GM10248 (cell line): Measurements from ENCODE around the gene DSCAML1.

Experiments used
- CTCF ChIA-PET: fragments of 300-600 bp; sonication (Branson Sonifier 250); formaldehyde crosslinking; extraction: SDS; loops from one replicate; lab custom pipeline; 2021; ENCODE audit warnings: antibody characterized with exemption; lab: Yijun Ruan, JAX
- POLR2A ChIA-PET: fragments of 350-650 bp; sonication (Branson Sonifier 250); formaldehyde crosslinking; extraction: SDS; loops from one replicate; lab custom pipeline; 2020; ENCODE audit warnings: antibody characterized with exemption; lab: Yijun Ruan, JAX
- DNase-seq: peaks from one replicate; pipeline ENCODE4 v3.0.0; 2012; ENCODE audit errors: extremely low spot score
- CTCF ChIP-seq: IDR thresholded peaks from 2 replicates; pipeline ENCODE4 v1.5.1; 2012; ENCODE audit warnings: mild to moderate bottlenecking, low read depth; ENCODE audit errors: extremely low read depth, missing control alignments, control extremely low read depth

DSCAML1 gene

GRCh38 chr11:117820516-117820915 lies 23.5 kb upstream of the DSCAML1 start:
- CTCF ChIA-PET, result interaction anchor here (1.1 to 15.1 kb wide), 9 partner anchors 11 to 232 kb away, joined by 3 to 344 read pairs (median 7); partner anchors contain the start of gene DSCAML1
- no peak for TF ChIP-seq CTCF
- POLR2A ChIA-PET, result no interaction called here
- DNase-seq, result no peak

GRCh38 chr11:117820071-117820470 lies 23.1 kb upstream of the DSCAML1 start:
- no peak for DNase-seq
- CTCF ChIA-PET, result interaction anchor here (1.0 to 15.1 kb wide), 8 partner anchors 11 to 394 kb away, joined by 3 to 344 read pairs (median 74); partner anchors contain the start of gene DSCAML1
- POLR2A ChIA-PET, result no interaction called here
- no peak for TF ChIP-seq CTCF

- peak; percentile 36 for TF ChIP-seq CTCF
- ChIA-PET POLR2A (no interaction called here), CTCF (interaction anchor here (0.7 to 15.1 kb wide), 17 partner anchors 12 to 393 kb away, joined by 3 to 344 read pairs (median 7); partner anchors contain the start of gene DSCAML1)
- peak; percentile 55 for DNase-seq
Observed at GRCh38 chr11:117819096-117820040, 22.4 kb upstream of the DSCAML1 start.

- POLR2A ChIA-PET, result interaction anchor here (0.6 to 0.7 kb wide), 2 partner anchors 11 to 418 kb away, joined by 3 read pairs; no protein-coding TSS in a partner anchor
- DNase-seq, result peak; percentile 60
- CTCF ChIA-PET, result interaction anchor here (0.7 to 15.1 kb wide), 32 partner anchors 13 to 392 kb away, joined by 3 to 344 read pairs (median 5); partner anchors contain the start of gene DSCAML1
- TF ChIP-seq CTCF, result no peak
Observed at GRCh38 chr11:117818041-117818873, 21.2 kb upstream of the DSCAML1 start.

GRCh38 chr11:117817368-117818040 lies 20.5 kb upstream of the DSCAML1 start:
- DNase-seq, result peak; percentile 70
- ChIA-PET CTCF (interaction anchor here (0.6 to 15.1 kb wide), 30 partner anchors 13 to 391 kb away, joined by 3 to 344 read pairs (median 5); partner anchors contain the start of gene DSCAML1), POLR2A (interaction anchor here (0.6 to 1.2 kb wide), 4 partner anchors 10 to 683 kb away, joined by 3 to 5 read pairs (median 3); no protein-coding TSS in a partner anchor)
- TF ChIP-seq CTCF, result peak; percentile 96
